ENCODE data around the gene GPRIN3. TPM values are rescaled to one million over a fixed set of nuclear protein-coding genes. Genes with fewer than 3 reads are reported as not detected.

The GPRIN3 gene
- total RNA-seq, 1 experiment from 2014 or later = not detected

GRCh38 chr4:89331686-89332544 lies 24.3 kb upstream of the GPRIN3 start:
- ChIA-PET CTCF (no interaction called here), POLR2A (ENCODE audit: low non-redundant PET) (no interaction called here)
- H3K27me3 ChIP-seq (replicated peaks; ENCODE audit: insufficient read depth, low read depth, low read length, poor library complexity) = no peaks in the 10 kb centered on the region
- DNase-seq (ENCODE audit: low spot score) = no peak
- no peaks in the 10 kb centered on the region for H3K9me3 ChIP-seq (ENCODE audit: low read depth, low read length, poor library complexity, severe bottlenecking)
- TF ChIP-seq EZH2 (IDR thresholded peaks at IDR 0.05; ENCODE audit: borderline replicate concordance, low read depth, low read length, poor library complexity, severe bottlenecking) = no peak
- TF ChIP-seq CTCF (conservative IDR thresholded peaks at IDR 0.05; ENCODE audit: low read depth, low read length) = no peak
- H3K27ac ChIP-seq (ENCODE audit: low read depth, low read length, poor library complexity, severe bottlenecking) = no peak overlapping the region
- H3K4me3 ChIP-seq (ENCODE audit: low read depth, low read length, poor library complexity, severe bottlenecking) = no peak overlapping the region
- intact Hi-C loops (cut with micrococcal nuclease; ENCODE audit: unreplicated experiment) = no loop called here
- BruUV-seq (replicated peaks) = no TSS peak
- no peaks in the 10 kb centered on the region for H3K4me1 ChIP-seq (ENCODE audit: insufficient read depth, low read length, poor library complexity, severe bottlenecking)
- H3K36me3 ChIP-seq (ENCODE audit: insufficient read depth, low read length, poor library complexity, severe bottlenecking) = no peaks in the 10 kb centered on the region

GRCh38 chr4:89331197-89331596 lies 23.6 kb upstream of the GPRIN3 start:
- H3K27me3 ChIP-seq (replicated peaks; ENCODE audit: insufficient read depth, low read depth, low read length, poor library complexity) = no peaks in the 10 kb centered on the region
- H3K4me1 ChIP-seq (ENCODE audit: insufficient read depth, low read length, poor library complexity, severe bottlenecking) = no peaks in the 10 kb centered on the region
- H3K27ac ChIP-seq (ENCODE audit: low read depth, low read length, poor library complexity, severe bottlenecking) = no peak overlapping the region
- BruUV-seq (replicated peaks) = no TSS peak
- CTCF ChIA-PET = no interaction called here
- intact Hi-C loops (cut with micrococcal nuclease; ENCODE audit: unreplicated experiment) = no loop called here
- no peak for TF ChIP-seq EZH2 (IDR thresholded peaks at IDR 0.05; ENCODE audit: borderline replicate concordance, low read depth, low read length, poor library complexity, severe bottlenecking)
- no peak for TF ChIP-seq CTCF (conservative IDR thresholded peaks at IDR 0.05; ENCODE audit: low read depth, low read length)
- H3K9me3 ChIP-seq (ENCODE audit: low read depth, low read length, poor library complexity, severe bottlenecking) = no peaks in the 10 kb centered on the region
- POLR2A ChIA-PET (ENCODE audit: low non-redundant PET) = no interaction called here
- H3K4me3 ChIP-seq (ENCODE audit: low read depth, low read length, poor library complexity, severe bottlenecking) = no peak overlapping the region
- H3K36me3 ChIP-seq (ENCODE audit: insufficient read depth, low read length, poor library complexity, severe bottlenecking) = no peaks in the 10 kb centered on the region
- no peak for DNase-seq (ENCODE audit: low spot score)

GRCh38 chr4:89329280-89329679 lies 21.7 kb upstream of the GPRIN3 start:
- H3K9me3 ChIP-seq (ENCODE audit: low read depth, low read length, poor library complexity, severe bottlenecking) = no peaks in the 10 kb centered on the region

More at GRCh38 chr4:89329280-89329679, 21.7 kb upstream of the GPRIN3 start:
- ChIA-PET CTCF (no interaction called here), POLR2A (ENCODE audit: low non-redundant PET) (no interaction called here)
- no peak overlapping the region for H3K27ac ChIP-seq (ENCODE audit: low read depth, low read length, poor library complexity, severe bottlenecking)
- H3K36me3 ChIP-seq (ENCODE audit: insufficient read depth, low read length, poor library complexity, severe bottlenecking) = no peaks in the 10 kb centered on the region
- H3K27me3 ChIP-seq (replicated peaks; ENCODE audit: insufficient read depth, low read depth, low read length, poor library complexity) = no peaks in the 10 kb centered on the region
- no TSS peak for BruUV-seq (replicated peaks)
- H3K4me3 ChIP-seq (ENCODE audit: low read depth, low read length, poor library complexity, severe bottlenecking) = no peak overlapping the region
- TF ChIP-seq EZH2 (IDR thresholded peaks at IDR 0.05; ENCODE audit: borderline replicate concordance, low read depth, low read length, poor library complexity, severe bottlenecking) (no peak), CTCF (conservative IDR thresholded peaks at IDR 0.05; ENCODE audit: low read depth, low read length) (no peak)
- DNase-seq (ENCODE audit: low spot score) = no peak
- intact Hi-C loops (cut with micrococcal nuclease; ENCODE audit: unreplicated experiment) = no loop called here
- H3K4me1 ChIP-seq (ENCODE audit: insufficient read depth, low read length, poor library complexity, severe bottlenecking) = no peaks in the 10 kb centered on the region

Data from A673 (cell line).